Activated T-helper 2 cell treated with anti-CD3 and anti-CD28 coated beads, Interferon-gamma antibody, Interleukin-2, Interleukin-4, amounts not matched to agents 10 μg/mL and 5 μg/mL and 100 μg/mL, durations not matched to agents 14 hours and 24 hours and 36 hours (primary cell): Measurements from ENCODE around the gene IGFALS. TPM values are rescaled to one million over a fixed set of nuclear protein-coding genes. Genes with fewer than 3 reads are reported as not detected.

ENCODE experiments used
- DNase-seq: peaks from one replicate; pipeline ENCODE4 v3.0.0; 2021; ENCODE audit warnings: low spot score
- H3K27ac Mint-ChIP-seq: one replicate; pipeline ENCODE4 v1.8.0; 2021; ENCODE audit warnings: mixed read lengths
- H3K27me3 Mint-ChIP-seq: one replicate; pipeline ENCODE4 v1.8.0; 2021; ENCODE audit warnings: low read depth, mixed read lengths
- H3K36me3 Mint-ChIP-seq: one replicate; pipeline ENCODE4 v1.8.0; 2021; ENCODE audit warnings: low read depth, mixed read lengths
- H3K4me1 Mint-ChIP-seq: one replicate; pipeline ENCODE4 v1.8.0; 2021; ENCODE audit warnings: low read depth, mixed read lengths
- H3K4me3 Mint-ChIP-seq: one replicate; pipeline ENCODE4 v1.8.0; 2021; ENCODE audit warnings: low read depth, mild to moderate bottlenecking, moderate library complexity, mixed read lengths
- H3K9me3 Mint-ChIP-seq: one replicate; pipeline ENCODE4 v1.8.0; 2021; ENCODE audit warnings: mixed read lengths
- intact Hi-C: fragments of 100-400 bp; cut with micrococcal nuclease; formaldehyde crosslinking; loops from one replicate; pipeline ENCODE4 v1.15.1; 2023
- total RNA-seq: library from RNA; stranded (reverse); gene quantifications from 2 replicates; pipeline ENCODE4 v1.2.3, GENCODE V29; 2022

Gene IGFALS
- total RNA-seq, 1 donor from 2014 or later = not detected

DNA sequence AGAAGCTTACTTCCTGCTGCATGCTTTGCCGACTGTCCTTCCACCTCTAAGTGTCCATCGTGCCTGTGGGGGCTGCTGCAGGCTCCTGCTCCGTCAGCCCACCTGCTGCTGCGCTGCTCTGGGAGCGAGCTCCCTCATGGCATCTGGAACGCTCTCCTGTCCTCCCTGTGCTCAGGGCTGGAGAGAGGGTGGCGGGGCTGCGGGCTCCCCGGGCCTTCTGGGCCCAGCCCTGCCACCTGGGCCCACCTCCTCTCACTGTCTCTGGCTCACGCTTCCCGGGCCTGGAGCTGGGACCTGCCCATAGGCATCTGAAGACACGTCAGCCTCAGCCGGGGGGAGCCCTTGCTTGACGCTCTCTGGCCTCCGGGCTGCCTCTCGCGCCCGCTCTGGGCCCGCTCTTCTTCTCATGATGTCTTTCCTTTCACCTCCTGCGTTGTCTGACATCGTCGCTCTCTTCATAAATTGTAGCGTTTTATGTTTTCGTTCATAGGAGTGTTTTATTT lies 49.1 kb downstream of the IGFALS start:
- Mint-ChIP-seq H3K9me3 (no peaks in the 10 kb centered on the region), H3K4me3 (no peak overlapping the region), H3K4me1 (no peaks in the 10 kb centered on the region), H3K27me3 (no peaks in the 10 kb centered on the region), H3K27ac (no peak overlapping the region), H3K36me3 (peaks cover 17% of the 10 kb centered on the region)
- DNase-seq = no peak
- intact Hi-C loops = no loop called here

DNA sequence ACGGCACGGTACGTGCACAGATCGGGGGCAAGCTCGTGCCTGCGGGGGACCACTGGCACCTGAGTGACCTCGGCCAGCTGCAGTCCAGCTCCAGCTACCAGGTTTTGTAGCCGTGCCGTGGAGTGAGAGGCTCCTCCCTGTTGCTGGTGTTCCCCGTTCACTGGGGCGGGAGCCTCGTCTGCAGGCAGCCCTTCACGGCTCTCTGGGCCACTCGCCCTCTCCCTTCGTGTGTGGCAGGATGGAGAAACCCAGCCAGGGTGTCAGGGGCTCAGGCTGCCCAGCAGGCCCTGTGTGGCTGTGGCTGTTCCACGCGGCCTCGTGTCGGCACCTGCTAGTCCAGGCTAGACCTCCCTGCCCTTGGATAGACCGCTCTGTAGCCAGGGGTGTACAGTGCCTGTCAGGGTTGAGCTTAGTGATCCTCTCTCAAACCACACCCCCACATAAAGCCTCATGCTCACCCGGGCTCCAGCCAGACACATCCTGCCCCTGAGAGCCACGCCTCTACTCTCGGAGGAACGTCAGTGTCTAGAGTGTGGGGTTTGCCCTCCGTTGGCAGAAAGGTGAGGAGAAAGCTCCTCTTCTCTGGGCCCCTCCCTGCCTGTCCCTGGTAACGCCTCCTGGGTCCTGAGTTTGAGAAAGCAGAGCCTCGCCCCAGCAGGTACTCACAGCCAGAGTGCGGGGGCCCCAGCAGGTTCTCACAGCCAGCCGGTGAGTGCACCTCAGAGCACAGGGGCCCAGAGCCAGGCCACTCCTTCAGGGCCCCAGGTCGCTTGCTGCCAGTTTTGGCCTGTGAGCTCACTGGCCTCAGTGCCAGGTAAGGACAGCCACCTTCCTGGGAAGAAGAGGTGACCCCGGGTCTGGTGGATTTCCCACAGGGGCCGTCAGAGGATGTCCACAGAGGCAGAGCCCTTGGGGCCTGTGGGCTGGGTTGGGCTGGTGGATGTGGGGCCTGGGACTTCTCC lies 49.8 kb downstream of the IGFALS start:
- intact Hi-C loops = no loop called here
- Mint-ChIP-seq H3K9me3 (no peaks in the 10 kb centered on the region), H3K4me1 (no peaks in the 10 kb centered on the region), H3K27me3 (no peaks in the 10 kb centered on the region), H3K36me3 (peaks cover 13% of the 10 kb centered on the region), H3K4me3 (no peak overlapping the region), H3K27ac (no peak overlapping the region)
- DNase-seq = no peak

DNA sequence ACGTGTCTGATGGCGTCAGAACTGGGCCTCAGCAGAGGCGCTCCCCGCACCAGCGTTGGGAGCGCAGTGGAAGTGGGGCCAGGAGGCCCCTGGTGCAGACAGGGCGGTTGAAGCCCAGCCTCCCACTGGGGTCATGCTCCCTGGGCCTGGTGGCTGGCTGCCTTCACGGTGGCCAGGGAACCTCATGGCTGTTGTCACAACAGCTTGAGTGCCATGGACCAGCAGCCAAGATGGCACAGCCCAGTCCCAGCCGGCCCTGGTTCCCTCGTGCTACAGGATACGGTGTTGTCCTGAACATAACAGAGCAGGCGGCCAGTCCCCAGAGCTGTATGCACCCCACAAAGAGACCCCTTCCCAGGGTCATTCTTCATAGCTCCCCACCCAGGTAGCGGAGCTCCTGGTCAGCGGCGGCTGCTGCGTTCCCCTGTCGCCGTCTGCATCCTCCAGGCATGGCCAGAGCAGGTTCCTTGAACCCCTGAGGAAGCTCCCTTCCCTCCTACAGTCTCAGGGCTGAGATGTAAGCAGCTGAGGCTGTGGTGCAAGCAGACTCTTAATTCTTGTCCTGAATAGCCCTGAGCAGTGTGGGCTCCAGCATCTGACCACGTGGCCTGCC lies 51.8 kb downstream of the IGFALS start:
- no peak overlapping the region for H3K27ac Mint-ChIP-seq
- peaks cover 9% of the 10 kb centered on the region for H3K36me3 Mint-ChIP-seq
- H3K9me3 Mint-ChIP-seq = no peaks in the 10 kb centered on the region
- intact Hi-C loops = no loop called here
- H3K4me3 Mint-ChIP-seq = no peak overlapping the region
- no peak for DNase-seq
- H3K4me1 Mint-ChIP-seq = no peaks in the 10 kb centered on the region
- H3K27me3 Mint-ChIP-seq = no peaks in the 10 kb centered on the region

- Mint-ChIP-seq H3K36me3 (peaks cover 9% of the 10 kb centered on the region), H3K9me3 (no peaks in the 10 kb centered on the region), H3K4me3 (no peak overlapping the region), H3K4me1 (no peaks in the 10 kb centered on the region), H3K27me3 (no peaks in the 10 kb centered on the region), H3K27ac (no peak overlapping the region)
- intact Hi-C loops = no loop called here
- no peak for DNase-seq
Measured at GRCh38 chr16:1740781-1741490, 52.6 kb downstream of the IGFALS start.

Other genes with a start within 250 kb of the IGFALS start
- gene IFT140, start 181.6 kb downstream of the IGFALS start, total RNA-seq = 8.4 and 10.7 TPM in 2 replicates
- gene CRAMP1, start 181.3 kb downstream of the IGFALS start, total RNA-seq = 33.6 and 34.3 TPM in 2 replicates
- 95.0 and 98.0 TPM in 2 replicates for gene JPT2, start 115.4 kb downstream of the IGFALS start, total RNA-seq
- gene MAPK8IP3, start 87.5 kb downstream of the IGFALS start, total RNA-seq = 74.8 and 77.5 TPM in 2 replicates
- 45.6 and 46.1 TPM in 2 replicates for gene NME3, start 22.2 kb downstream of the IGFALS start, total RNA-seq
- gene EME2, start 20.9 kb downstream of the IGFALS start, total RNA-seq = 26.1 and 26.2 TPM in 2 replicates
- 179 and 184 TPM in 2 replicates for gene MRPS34, start 20.6 kb downstream of the IGFALS start, total RNA-seq
- gene SPSB3, start 11.1 kb downstream of the IGFALS start, total RNA-seq = 27.1 and 28.3 TPM in 2 replicates
- gene NUBP2, start 10.7 kb downstream of the IGFALS start, total RNA-seq = 64.5 and 66.7 TPM in 2 replicates
- gene HAGH, start 33.1 kb upstream of the IGFALS start, total RNA-seq = 60.3 and 67.6 TPM in 2 replicates
- gene FAHD1, start 33.5 kb upstream of the IGFALS start, total RNA-seq = 17.6 and 20.8 TPM in 2 replicates
- not detected in 2 replicates for gene MEIOB, start 78.5 kb upstream of the IGFALS start, total RNA-seq
- not detected in 2 replicates for gene HS3ST6, start 124.7 kb upstream of the IGFALS start, total RNA-seq
- gene MSRB1, start 149.5 kb upstream of the IGFALS start, total RNA-seq = 33.5 and 35.0 TPM in 2 replicates
- 0.66 and 0.85 TPM in 2 replicates for gene RPL3L, start 161.0 kb upstream of the IGFALS start, total RNA-seq
- gene NDUFB10, start 165.8 kb upstream of the IGFALS start, total RNA-seq = 132 TPM in 2 replicates
- 3,560 and 3,687 TPM in 2 replicates for gene RPS2, start 171.1 kb upstream of the IGFALS start, total RNA-seq
- 0.39 TPM in 1 of 2 replicates, not detected in the other for gene RNF151, start 173.2 kb upstream of the IGFALS start, total RNA-seq
- 64.2 and 72.5 TPM in 2 replicates for gene TBL3, start 178.3 kb upstream of the IGFALS start, total RNA-seq
- 0.21 and 0.23 TPM in 2 replicates for gene NOXO1, start 187.8 kb upstream of the IGFALS start, total RNA-seq
- 39.2 and 40.0 TPM in 2 replicates for gene GFER, start 190.5 kb upstream of the IGFALS start, total RNA-seq
- gene SYNGR3, start 196.3 kb upstream of the IGFALS start, total RNA-seq = 21.1 and 21.3 TPM in 2 replicates
- gene ZNF598, start 216.1 kb upstream of the IGFALS start, total RNA-seq = 82.0 and 83.3 TPM in 2 replicates
- gene NPW, start 226.1 kb upstream of the IGFALS start, total RNA-seq = 4.2 and 5.1 TPM in 2 replicates
- gene NHERF2, start 233.2 kb upstream of the IGFALS start, total RNA-seq = 2.3 and 2.6 TPM in 2 replicates